Pulmonary artery endothelial cell (primary cell): ENCODE measurements around the gene CLEC19A. TPM values are rescaled to one million over a fixed set of nuclear protein-coding genes. Genes with fewer than 3 reads are reported as not detected.

Experiments
- DNase-seq: peaks from one replicate; pipeline ENCODE4 v3.0.0-alpha.2; 2011; ENCODE audit warnings: low read depth, low spot score
- total RNA-seq: library from RNA; depleted of rRNA; stranded (reverse); fragments of >200 nt; gene quantifications from 2 replicates; pipeline ENCODE4 v1.2.3, GENCODE V29; 2014

The CLEC19A gene
- total RNA-seq: not detected in 2 replicates

DNA sequence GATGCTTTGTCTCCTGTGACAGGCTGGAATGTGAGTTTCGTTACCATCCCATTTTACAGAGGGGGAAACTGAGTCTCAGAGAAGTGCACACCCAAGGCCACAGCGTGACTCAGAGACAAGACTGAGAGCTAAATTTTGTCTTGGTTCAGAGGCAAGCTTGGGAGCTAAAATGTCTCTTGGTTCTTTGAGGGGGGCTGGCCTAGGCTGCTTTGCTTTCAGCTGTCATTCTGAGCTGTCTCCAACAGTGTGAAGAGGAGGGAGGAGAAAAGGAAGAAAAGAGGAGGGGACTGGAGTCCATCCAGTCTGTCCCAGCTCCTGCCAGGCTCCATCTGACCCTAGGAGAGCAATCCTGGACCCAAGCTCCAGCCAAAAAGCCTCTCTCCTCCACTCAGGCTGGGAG, at the start of gene CLEC19A:
TSS of gene CLEC19A (plus strand) at position 301 of the 400 bp plus-strand sequence. CDS start 121 bp downstream, outside the sequence.
- no peak for DNase-seq

DNA sequence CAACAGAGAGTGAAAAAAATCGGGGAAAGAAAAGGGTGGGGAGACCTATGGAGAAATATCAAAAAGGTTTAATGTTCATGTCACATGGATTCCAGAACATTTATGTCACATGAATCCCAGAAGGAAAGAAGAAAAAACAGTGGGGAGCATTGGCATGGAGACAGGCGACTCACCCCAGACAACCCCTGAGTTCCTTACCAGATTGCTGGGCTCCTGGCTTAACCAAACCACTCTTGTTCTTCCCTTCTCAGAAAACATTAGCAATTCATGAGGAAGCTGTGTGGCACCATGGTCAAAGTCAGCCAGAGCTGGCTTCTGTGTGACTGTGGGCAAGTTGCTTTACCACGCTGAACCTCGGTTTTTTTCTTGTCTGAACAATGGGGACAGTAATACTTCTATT, 49.6 kb upstream of the CLEC19A start:
- no peak for DNase-seq

DNA sequence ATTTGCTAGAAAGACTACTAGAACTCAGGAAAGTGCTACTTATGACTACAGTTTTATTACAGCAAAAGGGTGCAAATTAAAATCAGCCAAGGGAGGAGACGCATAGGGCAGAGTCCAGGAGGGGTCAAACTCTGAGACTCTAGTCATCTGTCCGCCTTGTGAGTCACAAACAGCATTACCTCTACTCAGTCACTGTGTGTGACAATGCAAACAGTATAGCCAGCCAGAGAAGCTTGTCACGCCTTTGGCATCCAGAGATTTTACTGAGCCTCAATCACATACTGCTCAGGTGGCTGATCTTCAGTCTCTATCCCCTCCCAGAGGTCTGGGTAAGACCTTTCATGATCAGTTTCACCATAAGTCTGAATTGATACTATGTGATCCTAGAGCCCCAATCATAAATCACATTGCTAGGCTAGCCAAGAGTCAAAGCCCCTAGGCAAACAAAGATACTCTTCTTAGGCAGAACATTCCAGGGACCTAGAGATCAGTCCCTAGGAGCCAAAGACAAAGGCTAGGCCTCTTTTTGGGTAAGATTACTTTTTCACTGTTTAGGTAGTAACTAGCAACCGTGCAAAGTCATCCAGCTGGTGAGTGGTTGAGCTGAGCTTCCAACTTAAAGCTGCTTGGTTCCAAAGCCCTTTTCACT, 48.8 kb upstream of the CLEC19A start:
- DNase-seq: no peak

DNA sequence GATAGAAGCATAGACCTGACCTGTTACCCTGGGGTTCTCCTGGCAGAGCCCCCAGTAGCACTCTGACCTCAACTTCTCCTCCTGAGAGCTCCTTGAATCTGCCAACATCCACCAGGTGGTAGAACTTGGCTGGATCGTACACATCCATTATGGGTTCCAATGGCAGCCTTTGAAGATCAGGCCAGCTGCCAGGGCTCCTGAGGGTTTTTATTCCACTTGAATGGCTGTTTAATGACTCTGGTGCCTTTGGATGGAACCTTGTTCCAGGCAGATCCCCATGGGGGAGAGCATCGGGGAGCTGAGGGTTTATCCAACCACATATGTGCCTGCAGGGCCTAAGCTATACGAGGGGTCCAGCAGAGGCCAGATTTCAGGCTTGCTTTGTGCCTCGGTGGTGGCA, 47.1 kb upstream of the CLEC19A start:
- no peak for DNase-seq

DNA sequence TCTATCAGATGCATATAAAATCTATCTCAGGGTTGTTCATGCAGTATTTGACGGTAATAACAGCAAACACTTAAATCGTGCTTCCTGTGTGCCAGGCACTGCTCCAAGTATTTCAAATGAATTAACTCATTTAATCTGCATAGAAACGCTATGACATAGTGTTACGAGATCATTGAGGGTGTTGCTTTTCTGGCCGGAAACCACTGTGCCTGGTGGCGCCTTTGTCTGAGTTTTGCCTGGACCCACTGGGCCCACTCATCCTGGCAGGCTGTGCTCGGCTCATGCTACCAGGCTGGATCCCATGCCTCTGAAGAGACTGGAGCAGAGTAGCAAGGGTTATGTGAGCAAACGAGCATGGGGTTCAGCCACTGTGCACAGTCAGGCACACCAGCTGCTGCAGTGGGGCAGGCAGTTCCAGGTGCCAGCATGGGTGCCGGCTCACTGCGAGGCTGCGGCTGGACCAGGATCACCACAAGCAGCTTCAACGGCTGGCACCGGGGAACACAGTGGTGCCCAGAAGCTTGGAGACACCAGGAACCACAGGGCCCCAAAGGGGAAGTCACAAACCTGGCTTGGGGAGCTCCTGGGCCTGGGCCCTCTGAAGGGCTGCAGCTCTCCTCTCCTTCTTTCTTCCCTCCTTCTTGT, 45.9 kb upstream of the CLEC19A start:
- no peak for DNase-seq

DNA sequence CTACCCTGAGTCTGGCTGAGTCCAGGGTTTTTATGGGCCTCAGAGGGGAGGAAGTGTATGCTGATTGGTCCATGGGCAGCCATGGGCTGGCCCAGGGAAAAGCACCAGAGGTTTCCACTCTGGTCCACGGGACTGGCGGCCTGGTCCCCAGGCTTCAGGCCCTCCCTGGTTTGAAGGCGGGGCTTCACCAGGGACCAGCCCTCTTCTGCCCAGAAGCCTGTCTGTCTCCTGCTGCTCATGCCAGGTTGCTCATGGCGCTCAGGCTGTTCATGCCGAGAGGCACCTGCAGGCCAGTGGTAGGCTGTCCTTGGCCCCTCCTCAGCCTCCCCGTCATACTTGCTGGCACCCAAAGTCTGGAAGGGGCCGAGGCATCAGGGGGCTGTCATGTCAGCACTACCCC, 45.0 kb upstream of the CLEC19A start:
- DNase-seq: no peak

DNA sequence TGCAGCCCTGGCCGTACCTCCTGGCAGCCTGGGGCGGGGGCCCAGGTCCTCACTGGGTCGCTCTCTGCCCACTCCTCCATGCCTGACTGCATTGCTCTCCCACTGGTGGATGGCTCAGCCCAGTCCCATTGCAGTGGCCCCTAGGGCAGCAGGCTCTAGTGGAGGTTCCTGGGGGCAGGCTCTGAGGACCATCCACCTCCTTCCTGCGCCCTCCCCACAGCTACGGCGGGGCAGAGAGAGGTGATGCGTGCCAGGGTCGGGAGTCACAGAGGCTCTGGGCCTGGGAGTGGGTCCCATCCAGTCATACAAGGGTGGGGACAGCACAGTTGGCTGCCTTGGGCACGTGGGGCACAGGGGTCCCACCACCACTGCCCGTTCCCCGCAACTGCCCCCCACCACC, 44.0 kb upstream of the CLEC19A start:
- DNase-seq: no peak

DNA sequence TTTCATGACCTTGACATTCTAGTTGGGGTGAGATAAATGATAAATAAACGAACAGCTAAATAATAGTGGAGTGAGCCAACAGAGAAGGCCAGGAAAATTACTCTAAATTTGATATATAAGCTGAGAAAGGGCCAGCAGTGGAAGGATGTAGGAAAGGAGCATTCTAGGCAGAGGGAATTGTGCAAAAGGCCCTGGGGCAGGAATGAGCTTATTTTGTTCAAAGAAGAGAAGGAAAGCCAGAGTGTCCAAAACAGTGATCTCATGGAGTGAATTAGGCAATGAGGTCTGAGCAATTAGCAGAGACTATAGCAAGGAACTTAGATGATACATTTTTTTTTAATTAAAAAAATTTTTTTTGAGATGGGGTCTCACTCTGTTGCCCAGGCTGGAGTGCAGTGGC, 43.3 kb upstream of the CLEC19A start:
- no peak for DNase-seq

DNA sequence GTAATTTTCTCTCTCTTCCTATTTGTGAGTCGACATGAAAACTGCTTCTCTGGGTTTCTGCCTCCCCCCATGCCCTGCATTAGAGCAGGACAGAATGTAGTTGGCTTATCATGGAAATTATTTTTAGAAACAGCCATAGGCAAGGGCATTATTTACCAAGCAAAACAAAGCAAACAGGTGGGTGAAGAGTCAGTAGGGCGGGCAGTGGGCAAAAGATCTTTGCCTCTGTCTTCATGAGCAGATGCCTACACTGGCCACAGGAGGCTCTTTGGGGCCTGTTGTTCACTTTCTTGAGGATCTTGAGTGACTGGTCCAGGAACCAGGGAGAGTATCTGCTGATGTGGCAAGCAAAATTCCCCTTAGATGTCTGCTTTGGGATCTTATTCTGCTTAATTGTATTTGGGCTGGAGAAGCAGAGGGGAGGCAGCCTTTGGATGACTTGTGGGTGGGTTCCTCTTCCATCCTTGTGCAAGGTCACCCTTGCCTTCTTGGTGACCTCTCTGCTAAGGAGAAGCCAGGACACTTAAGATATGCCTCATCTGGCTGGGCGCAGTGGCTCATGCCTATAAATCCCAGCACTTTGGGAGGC, 42.5 kb upstream of the CLEC19A start:
- DNase-seq: no peak

DNA sequence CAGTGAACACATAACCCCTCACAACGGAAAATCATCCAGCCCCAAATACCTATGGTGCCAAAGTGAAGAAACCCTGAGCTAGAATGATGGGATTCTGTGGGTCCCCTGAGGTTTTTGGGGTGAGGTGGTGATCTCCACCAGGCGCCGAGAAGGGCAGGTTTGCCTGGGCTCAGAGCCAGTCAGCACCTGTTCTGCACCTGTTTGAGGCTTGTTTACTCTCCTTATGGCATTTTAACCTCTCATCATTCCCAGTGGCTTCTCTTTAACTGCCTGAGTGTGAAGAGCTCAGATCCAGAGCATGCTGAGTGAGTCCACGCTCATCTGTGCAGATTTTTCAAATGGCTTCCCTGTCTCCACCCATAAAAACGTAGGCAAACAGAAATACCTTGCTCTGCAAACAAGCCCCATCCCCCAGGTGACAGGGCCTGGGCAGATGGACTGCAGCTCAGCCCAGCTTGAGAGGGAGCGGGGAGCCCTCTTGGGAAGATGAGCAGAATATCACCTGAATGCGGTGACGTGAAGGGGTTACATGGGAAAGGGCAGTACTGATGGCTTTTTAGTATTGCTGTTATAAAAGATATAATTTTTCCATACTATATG, 40.1 kb upstream of the CLEC19A start:
- no peak for DNase-seq

DNA sequence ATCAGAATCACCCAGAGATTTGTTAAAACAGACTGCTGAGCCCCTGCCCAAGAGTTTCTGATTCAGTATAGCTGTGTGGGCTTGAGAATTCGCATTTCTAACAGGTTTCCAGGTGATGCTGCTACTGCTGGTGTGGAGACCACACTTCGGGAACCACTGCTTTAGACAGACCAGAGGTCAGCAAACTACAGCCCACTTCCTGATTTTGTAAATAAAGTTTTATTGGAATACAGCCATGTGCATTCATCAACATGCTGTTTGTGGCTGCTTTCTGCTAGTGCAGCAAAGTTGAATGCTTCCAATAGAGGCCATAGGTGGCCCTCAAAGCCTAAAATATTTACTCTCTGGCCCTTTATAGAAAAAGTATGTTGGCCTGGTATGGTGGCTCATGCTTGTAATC, 32.6 kb upstream of the CLEC19A start:
- no peak for DNase-seq

DNA sequence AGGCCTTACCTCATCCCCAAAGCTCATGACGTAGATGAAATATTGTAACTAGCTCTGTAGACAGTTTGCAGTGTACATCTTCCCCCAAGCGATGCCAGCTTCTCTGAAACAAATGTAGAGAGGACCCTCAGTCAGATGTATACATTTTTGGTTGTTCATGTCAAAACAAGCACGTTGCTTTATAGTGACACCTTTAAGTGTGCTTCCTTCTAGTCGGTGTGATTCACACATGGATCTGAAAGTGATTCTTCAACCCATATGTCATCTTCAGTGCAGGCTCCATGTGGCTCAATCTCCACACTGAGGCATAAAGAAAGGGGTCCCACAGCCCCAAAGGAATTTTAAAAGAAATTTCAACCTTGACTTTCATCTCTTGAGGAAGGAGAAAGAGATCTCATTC, 30.9 kb upstream of the CLEC19A start:
- DNase-seq: no peak

DNA sequence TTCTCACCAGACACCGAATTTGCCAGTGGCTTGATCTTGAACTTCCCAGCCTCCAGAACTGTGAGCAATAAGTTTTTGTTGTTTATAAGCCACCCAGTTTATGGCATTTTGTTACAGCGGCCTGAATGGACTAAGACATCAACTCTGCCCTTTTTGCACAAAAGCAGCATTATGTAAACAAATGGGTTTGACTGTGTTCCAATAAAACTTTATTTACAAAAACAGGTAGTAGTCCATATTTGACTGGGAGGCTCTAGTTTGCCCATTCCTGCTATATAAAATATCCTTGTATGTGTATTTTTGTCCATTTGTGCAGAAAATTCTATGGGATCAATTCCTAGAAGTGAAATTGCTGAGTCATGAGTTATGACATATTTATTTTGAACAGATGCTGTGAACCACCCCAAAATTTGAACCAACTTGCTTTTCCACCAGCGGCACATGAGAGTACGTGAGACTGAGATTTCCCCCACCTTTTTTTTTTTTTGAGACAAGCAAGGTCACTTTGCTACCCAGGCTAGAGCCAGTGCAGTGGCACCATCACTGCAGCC, 21.3 kb upstream of the CLEC19A start:
- no peak for DNase-seq

DNA sequence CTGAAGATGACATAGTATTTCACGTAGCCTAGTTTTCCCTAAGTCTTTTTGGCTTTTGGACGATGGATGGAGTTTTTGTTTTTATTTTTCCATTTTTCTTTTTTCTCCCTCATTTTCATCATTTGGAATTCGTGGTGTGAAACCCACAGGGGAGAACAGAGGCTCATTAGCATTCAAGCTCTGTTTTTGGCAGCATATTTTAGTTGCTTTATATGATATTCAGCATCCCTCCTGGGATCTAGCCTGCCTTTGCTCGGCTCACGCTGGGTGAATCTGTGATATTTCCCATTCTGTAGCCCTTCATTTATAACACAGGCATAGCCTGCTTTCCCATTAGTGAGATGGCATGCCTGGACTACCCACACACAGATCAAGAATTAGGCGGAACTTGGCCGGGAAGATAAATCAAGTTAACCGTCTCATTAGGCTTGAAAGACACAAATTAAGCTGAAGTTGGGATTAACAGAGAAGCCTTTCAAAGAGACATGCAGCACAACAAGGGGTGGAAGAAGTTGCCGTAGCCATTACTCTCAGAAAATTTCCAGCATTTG, 20.1 kb upstream of the CLEC19A start:
- no peak for DNase-seq

DNA sequence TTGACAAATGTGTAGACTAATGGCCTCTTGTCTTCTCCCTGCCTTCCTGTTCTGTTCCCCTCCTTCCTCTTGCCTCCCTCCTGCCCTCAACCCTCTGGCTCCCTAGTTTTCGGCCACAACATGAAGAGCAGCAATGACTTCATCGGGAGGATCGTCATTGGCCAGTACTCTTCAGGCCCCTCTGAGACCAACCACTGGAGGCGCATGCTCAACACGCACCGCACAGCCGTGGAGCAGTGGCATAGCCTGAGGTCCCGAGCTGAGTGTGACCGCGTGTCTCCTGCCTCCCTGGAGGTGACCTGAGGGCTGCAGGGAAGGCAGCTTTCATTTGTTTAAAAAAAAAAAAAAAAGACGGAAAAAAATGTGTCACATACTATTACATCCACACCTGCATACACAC, 18.8 kb upstream of the CLEC19A start:
- no peak for DNase-seq

DNA sequence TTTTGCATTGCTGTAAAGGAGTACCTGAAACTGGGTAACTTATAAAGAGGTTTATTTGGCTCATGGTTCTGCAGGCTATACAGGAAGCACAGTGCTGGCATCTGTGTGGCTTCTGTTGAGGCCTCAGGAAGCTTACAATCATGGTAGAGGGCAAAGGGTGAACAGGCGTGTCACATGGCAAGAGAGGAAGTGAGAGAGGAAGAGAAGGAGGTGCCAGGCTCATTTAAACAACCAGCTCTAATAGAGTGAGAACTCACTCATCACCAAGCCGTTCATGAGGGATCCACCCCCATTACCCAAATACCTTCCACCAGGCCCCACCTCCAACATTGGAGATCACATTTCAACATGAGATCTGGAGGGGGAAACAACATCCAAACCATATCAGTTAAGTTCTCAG, 16.4 kb upstream of the CLEC19A start:
- no peak for DNase-seq

DNA sequence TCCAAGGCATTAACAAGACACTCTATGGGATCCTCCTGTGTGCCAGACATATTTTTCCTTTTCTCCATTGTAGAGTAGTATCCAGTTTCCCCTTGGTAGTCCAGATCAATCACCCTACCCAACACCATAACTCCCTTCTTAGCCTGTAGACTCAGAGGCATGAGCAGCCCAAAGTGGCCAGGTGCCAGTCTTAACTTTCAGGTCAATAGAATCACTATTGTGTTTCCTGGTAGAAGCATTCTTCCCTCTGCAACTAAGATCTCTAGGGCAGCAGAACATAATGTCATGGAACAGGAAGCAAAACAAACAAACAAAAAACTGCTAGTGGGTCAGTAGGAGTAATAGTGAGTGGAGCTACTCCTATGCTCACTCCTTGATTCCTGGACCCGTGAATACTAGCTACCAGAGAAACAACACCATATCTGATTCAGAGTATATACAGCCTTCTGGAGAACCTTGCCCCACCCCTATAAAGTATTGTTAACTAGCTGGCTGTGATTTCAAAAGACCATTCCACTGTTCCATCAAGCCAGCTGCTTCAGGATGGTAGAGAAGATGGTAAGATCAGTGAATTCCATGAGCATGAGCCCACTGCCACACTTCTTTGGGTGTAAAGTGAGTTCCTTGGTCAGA, 11.2 kb upstream of the CLEC19A start:
- DNase-seq: no peak

DNA sequence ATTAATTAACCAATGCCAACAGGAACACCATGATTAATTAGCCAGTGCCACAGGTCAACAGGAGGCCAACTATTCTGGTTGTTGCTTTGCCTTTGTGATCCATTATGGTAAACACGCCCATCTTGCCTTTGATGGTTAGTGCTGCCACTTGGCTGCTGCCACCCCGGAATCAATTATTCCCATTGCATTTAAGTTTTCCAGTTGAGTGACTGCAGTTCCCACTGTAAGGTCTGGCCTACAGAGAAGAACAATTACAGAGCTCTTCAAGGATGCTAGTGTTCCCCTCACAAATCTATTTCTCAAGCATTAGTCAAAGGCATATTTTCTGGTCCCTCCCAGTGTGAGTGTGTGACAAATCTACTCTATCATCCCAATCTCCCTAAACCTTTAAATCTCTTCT, 7.1 kb upstream of the CLEC19A start:
- no peak for DNase-seq

DNA sequence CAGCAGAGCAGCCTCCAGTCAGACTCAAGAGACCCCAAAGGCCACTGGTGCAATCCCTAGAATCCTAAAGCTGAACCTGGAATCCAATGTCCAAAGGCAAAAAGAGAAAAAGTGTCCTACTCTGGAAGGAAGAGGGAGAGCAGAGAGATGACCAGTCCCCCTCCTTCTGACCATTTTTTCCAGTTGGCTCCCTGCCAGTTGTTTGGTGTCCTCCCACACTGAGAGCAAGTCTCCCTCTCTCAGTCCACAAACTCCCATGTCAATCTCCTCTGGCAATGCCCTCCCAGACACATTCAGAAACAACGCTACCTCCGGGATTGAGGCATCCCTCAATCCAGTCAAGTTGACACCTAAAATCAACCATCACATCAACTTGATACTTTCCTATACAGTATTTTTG, 4.3 kb upstream of the CLEC19A start:
- DNase-seq: no peak

DNA sequence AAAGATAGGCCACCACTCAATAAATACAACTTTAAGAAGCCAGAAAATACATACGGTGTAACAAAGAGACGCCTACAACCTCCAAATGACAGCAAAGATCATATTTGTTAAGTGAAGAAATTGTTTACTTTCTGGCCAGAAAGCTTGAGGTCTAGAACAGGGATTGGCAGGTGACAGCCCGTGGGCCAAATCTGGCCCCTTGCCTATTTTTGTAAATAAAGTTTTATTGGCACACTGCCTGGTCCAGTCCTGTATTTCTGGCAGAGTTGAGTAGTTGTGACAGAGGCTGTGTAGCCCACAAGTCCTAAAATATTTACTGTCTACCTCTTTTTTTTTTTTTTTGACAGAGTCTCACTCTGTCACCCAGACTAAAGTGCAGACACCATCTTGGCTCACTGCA, 3.4 kb upstream of the CLEC19A start:
- no peak for DNase-seq

DNA sequence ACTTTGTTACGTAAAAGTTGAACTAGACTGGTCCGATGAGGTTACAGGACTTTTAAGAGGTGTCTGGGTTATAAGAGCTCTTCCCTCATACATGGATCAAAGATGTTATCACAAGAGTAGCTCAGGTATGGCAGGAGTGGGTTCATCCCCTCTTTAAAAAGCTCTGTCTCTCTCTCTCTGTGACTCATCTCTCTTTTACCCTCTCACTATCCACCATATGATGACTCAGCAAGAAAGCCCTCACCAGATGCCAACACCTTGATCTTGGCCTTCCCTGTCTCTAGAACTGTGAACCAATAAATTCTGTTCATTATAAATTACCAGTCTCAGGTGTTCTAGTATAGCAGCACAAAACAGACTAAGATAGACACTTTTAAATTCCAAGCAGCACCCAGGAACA, 1.9 kb upstream of the CLEC19A start:
- DNase-seq: no peak

DNA sequence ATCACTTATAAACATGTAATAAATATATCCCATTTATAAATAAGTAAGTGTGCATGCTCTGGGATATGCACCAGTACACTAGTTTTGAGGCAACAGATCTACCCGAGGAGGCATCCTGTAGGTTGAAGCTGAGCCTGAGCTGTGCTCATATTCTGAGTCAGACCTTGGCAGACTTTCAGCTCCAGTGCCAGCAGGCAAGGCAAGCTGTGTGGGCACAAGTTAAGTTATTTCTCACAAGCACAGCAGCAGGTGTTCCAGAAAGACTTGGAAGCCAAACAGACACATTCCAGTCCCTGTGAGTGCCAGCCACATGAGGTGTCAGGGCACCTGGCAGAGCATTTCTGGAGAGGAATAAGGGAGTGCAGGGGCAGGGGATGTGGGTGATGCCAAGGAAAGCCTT, 1.3 kb upstream of the CLEC19A start:
- no peak for DNase-seq
